ENCODE data around the gene FAM117B.

DNA sequence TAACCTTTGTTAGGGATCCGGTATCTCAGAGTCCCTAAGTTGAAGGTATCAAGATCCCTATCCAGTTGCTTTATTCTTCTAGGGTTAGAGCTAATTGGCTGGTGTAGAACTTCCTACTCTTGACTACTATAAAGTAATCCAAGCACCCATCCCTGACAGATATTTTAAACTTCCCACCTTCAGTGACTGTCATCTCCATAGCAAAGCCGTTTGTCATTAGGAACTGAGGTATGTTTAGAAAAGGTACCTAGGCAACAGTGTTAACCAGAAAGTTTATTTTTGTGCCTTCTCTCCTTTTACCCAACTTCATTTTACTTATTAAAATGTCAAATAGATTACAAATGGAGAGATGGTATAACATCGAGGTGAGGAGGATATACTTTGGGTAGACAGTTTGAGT, 4.5 kb downstream of the FAM117B start:
- no peak for TF ChIP-seq POLR2A (IDR thresholded peaks at IDR 0.05; ENCODE audit: low read depth, low read length)
- TF ChIP-seq TAF1 (IDR thresholded peaks at IDR 0.05; ENCODE audit: borderline replicate concordance, low read depth, low read length) = no peak
- no peak for TF ChIP-seq POLR2AphosphoS5 (IDR thresholded peaks at IDR 0.05; ENCODE audit: low read depth, low read length)
